GM18511 (cell line): Measurements from ENCODE around the gene MICU1.
"Not testable (repeated sequence)": the region's sequence is repeated elsewhere in the genome, so short reads cannot be mapped to it uniquely, and the experiment has no call there.

ENCODE experiments used
- ATAC-seq: cut with Tn5 transposase; IDR thresholded peaks from one replicate; pipeline ENCODE4 v1.9.1; 2021; ENCODE audit warnings: mild to moderate bottlenecking, moderate library complexity; ENCODE audit not compliant: unreplicated experiment

MICU1 gene

DNA sequence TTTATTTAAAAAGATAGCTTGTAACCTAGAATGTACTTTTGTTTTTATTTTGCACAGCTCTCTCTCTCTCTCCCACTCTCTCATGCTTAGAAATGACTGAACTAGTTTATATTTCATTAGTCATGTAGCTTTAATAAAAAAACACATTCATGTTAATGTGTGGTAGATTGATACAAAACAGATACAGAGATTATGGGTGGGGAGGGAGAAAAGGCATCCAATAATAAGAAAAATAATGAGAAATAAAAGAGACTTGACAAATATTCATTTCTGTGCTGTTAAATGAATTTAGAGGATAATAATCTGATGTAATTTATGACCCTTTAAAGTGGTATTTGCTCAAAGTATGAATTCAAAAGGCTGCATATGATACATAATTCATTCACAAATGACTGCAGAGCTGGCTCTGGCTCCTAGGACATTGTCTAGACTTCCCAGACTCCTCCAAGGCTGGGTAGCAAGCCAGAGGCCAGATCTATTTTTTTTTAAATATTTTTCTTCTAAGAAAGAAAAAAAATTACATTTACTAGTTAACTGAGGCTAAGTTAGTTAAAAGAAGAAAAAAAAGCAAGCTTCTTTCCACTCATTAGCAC, 165.5 kb downstream of the MICU1 start:
- no peak for ATAC-seq

DNA sequence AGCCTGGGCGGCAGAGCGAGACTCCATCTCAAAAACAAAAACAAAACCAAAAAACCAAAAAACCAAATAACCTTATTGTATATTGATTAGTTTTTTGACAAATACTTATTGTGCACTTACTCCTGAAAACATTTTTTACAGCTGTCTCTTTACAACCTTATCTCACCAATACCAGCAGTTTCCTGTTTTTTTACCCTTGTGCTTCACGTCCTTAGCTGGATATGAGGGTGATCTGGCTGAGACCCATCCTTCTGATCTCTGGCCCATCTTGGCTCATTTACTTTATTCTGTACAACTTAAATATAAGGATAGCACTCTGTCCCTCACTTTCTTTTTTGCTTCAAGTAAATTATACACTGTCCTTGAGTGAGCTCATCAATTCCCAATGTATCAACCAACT, 166.6 kb downstream of the MICU1 start:
- no peak for ATAC-seq

DNA sequence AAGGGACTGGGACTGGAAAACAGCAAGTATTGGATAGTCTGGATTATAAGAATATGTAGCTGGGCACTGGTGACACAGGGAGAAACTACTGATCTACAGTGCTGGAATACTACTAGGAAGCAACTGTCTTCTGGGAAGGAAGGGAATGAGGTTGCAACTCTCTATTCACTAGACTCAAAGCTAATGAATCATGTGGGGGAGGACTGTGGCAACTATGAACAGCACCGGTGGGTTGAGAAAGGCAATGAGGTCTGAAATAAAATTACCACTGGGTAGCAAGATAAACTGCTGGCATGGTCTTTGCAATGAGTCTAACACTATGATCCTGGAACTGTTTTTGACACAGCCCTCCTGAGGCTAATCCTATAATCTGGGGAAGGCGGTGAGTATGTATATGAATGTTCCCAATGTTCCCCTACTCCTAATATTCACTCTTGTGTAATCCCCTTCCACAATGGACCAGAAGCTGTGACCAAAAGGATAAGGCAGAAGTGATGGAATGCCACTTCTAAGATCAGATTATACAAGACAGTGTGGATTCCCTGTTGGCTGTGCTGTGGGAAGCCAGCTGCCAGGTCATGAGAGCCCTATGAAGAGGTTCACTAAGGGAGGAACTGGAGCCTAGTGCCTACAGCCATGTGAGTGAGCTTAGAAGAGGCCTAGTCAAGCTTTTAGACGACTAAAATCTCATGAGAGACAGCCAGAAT, 169.8 kb downstream of the MICU1 start:
- no peak for ATAC-seq

DNA sequence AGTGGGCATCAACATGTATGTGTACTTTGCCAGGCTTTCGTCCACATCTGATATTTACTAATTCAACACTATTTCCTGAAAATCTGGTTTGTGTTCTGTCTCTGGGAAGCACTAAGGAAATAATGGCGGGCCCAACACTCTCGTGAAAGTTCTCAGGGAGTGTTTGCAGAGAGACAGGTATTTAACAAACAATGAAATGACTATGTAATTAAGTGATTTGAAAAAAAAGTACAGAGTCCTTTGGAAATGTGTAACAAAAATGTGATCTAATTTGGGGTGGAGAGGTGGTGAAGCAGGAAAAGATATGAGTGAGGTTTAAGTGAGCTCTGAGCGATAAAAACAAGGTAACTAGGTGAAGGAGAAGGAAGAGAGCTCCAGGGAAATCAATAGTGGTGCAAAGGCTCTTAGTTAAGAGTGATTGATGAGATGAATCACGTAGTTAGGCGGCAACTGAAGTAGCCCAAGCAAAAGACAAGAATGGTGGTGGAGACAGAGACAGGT, 175.9 kb downstream of the MICU1 start:
- ATAC-seq: no peak

DNA sequence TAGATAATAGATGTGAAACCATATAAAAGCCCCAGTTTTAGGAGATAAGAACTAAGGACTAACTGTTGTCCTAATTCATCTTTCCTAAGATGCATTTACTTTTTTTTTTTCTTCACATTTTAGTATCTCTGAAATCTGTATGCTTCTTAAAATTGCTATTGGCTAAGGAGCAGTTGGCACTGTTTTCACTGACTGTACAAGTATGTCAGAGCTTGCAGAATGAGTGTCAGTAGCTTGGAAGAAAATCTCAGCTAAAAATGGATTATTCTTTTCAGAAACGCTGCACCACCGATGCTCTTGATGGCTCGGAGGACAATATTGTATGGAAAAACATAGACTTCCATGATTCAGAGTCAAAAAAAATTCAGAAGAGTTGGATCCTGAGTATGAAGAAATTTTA, 180.0 kb downstream of the MICU1 start:
- ATAC-seq: no peak

DNA sequence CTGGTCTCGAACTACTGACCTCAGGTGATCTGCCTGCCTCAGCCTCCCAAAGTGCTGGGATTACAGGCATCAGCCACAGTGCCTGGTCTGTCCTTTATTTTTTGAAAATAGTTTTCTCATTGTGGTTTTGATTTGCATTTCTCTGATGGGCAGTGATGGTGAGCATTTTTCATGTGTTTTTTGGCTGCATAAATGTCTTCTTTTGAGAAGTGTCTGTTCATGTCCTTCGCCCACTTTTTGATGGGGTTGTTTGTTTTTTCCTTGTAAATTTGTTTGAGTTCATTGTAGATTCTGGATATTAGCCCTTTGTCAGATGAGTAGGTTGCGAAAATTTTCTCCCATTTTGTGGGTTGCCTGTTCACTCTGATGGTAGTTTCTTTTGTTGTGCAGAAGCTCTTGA, 182.9 kb downstream of the MICU1 start:
- ATAC-seq: not testable (repeated sequence)

DNA sequence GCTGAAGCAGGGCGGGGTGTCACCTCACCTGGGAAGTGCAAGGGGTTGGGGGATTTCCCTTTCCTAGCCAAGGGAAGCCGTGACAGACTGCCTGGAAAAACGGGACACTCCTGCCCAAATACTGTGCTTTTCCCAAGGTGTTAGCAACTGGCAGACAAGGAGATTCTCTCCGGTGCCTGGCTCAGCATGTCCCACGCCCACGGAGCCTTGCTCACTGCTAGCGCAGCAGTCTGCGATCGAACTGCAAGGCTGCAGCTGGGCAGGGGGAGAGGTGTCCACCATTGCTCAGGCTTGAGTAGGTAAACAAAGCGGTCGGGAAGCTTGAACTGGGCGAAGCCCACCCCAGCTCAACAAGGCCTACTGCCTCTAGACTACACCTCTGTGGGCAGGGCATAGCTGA, 190.3 kb downstream of the MICU1 start:
- no peak for ATAC-seq

DNA sequence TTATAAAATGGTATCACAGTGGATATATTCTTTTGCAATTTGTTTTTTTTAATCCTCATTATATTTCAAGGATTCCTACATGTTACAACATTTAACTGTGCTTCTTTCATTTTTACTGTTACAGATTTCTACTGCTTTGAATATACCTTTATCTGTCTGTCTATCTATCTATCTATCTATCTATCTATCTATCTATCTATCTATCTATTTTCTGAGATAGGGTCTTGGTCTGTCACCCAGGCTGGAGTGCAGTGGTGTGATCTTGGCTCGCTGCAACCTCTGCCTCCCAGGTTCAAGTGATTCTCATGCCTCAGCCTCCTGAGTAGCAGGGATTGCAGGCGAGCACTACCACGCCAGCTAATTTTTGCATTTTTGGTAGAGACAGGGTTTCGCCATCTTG, 194.9 kb downstream of the MICU1 start:
- not testable (repeated sequence) for ATAC-seq

DNA sequence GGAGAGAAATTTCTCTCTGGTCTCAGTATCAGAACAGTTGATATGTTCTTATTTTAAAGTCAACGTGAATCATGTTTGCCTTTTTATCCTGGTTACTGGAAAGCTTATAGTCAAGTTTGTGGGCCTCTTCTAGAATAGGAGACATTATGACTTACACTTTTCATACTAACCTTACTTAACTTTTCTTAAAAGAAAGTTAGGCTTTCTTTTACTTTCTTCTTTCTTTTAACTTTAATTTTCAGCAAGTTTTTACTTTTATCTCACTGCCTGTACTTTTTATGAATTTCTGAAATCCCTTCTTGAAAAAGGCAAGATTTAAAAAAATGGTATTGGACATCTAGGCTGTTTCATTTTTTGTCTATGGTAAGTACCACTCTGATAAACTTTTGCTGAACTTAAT, 195.9 kb downstream of the MICU1 start:
- ATAC-seq: no peak

DNA sequence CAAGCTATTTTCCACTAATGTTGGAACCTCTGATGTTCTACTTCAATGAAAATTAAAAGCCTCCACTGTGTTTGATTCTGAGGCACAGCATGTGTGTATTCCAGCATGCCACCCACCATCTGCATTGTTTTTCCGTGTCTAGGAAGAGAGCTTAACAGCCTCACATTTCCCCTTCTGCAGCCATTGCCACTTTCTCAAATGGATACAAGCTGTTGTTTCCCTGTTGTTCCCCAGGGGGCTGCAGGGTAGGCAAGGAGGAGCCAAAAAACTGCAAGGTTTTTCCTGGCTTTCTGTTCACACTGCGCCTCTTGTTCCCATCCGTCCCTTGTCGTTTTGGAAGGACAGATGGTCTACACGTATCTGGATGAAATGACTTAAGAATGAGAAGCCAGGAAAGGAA, 198.9 kb downstream of the MICU1 start:
- no peak for ATAC-seq

DNA sequence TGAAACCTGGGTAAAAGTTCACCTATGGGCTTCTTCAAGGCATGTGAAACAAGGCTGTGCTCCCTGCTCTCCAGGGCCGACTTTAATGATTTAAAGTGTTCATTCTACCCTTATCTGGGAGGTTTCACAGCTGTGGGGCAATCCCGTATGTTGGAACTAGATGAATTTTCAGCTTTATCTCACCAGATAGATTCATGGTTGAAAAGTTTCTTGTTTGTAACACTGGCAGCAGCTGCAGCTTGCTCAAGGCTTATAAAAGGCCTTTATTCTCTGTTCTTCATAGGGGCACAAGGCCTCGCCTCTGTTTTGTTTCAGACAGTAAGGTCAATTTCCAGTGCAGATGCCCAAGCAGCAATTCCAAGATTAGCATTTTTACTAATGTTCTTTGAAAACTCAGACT, 200.7 kb downstream of the MICU1 start:
- ATAC-seq: no peak

DNA sequence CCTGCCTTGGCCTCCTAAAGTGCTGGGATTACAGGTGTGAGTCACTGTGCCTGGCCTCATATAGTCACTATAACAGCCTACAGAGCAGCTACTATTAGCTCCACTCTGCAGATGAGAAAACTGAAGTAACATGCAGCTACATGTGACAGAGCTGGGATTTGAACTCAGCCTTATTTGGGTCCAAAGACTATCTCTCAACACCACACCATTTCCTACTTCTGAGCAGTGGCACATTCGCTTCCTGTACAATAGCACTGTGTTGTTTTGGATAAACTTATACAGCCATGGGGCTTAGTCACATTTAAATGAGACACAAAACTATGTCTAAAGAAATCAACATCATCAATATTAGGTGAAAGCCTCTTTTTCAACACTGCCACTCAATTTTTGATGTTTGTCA, 201.3 kb downstream of the MICU1 start:
- no peak for ATAC-seq

DNA sequence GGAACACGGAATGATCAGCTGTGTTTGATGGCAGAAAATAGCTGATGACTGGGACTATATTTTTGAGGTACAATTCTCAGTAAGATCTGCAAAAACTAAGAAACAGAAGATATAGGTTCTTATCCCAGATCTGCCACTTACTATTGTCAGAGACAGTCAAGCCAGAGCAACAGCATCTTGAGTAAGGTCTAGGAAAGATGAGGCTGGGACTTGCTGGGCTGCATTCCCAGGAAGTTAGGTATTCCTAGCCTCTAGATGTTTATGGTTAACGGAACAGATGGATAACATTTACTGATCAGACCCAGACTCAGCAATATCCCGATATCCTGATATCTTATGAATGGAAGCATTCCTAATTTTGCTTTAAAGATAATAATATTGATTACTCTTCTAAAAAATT, 202.5 kb downstream of the MICU1 start:
- no peak for ATAC-seq

DNA sequence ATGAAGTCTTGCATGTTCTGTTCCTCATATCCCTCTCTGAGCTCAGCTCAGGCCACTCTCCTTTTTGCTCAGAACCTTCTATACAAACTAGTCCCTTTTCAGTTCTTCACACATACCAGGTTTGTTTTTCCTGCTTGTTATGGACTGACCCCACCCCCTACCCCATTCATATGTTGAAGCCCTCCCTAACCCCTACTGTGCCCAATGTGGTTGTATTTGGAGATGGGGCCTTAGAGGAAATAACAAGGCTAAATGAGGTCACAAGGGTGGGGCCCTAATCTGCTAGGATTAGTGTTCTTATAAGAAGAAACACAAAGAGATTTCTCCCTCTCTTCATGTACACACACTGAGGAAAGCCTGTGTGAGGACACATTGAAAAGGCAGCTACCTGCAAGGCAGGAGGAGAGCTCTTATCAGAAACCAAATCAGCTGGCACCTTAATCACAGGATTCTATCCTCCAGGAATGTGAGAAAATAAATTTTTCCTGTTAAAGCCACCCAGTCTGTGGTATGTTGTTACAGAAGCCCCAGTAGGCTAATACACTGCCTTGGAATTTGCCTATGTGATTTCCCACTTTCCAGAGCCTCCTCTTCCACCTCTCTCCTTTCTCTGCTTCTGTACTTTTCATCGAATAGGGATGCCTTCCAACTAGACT, 203.9 kb downstream of the MICU1 start:
- ATAC-seq: no peak

DNA sequence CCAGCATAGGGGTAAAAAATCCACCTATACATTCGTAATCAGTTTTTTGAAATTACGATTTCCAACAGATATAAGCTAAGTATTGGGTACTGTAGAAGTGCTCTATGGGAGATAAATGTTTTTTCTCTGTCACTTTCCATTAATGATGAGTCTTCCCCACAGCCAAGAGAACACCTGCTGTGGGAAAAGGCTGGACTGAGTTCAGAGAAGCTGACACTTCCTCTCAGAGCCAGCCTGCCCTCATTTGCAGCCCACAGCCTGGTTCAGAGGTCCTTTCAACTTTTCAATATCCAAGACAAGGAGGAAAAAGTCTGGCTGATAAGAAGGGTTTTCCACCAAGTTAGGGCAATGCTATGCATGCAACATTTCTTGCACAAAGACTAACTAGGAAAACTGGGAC, 206.6 kb downstream of the MICU1 start:
- no peak for ATAC-seq

DNA sequence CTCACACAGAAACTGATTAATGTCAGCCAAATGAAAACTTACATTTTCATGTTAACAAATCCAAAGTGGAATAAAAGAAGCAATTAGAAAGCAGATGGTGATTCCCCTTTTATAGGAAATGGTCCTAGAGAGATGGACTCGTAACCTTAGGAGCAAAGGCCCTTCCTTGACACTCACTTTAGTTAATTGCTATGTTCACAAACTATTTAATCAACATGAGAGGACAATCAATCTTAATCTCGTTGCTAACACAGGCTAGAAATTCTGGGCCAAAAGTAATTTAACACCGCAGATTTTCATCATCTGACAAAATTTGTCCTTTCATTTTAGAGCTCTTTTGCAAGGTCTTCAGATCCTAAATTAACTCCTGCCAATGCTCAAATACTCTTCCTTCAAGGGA, 207.2 kb downstream of the MICU1 start:
- ATAC-seq: no peak

DNA sequence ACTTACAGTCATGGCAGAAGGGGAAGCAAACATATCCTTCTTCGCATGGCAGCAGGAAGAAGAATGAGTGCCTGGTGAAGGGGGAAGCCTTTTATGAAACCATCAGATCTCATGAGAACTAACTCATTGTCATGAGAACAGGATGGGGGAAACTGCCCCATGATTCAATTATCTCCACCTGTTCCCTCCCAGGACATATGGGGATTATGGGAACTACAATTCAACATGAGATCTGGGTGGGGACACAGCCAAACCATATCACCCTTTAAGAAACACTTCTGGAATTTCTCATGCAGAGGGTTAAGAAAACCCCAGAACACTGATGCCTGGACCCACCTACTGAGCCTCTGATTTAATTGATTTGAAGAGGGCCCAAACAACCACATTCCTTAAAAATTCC, 207.9 kb downstream of the MICU1 start:
- no peak for ATAC-seq

DNA sequence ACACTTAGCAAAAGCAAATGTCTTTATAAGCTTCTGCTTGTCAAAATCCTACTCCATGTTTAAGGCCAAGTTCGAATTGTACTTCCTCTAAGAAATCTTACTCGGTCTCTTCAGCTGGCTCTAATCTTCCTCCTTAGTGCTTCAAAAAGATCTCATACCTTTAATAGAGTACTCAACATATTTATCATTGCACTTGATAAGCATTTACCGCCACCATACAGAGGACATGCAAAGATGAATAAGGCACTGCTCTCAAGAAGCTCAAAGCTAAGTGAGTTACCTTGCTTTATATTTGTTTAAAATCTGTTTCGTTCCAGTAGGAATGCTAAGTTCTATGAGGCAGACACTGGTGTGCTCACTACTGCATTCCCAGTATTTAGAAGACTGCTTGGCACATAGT, 209.2 kb downstream of the MICU1 start:
- ATAC-seq: no peak

DNA sequence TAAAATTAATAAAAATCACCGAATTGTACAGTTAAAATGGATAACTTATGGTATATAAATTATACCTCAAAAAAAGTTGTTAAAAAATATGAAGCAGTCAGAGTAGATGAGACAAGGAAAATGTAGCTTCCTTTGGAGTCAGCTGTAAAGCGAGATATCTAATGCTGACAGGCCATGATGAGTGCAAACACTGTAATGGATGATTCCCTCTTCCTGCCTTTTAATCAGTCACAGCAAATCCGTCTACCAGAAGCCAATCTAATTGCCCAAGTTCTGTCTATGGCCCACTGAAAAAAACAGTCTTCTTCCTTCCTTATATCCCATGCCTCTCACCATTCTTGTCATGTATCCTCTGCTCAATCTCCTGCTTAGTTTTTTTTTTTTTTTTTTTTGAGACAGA, 211.2 kb downstream of the MICU1 start:
- ATAC-seq: no peak

DNA sequence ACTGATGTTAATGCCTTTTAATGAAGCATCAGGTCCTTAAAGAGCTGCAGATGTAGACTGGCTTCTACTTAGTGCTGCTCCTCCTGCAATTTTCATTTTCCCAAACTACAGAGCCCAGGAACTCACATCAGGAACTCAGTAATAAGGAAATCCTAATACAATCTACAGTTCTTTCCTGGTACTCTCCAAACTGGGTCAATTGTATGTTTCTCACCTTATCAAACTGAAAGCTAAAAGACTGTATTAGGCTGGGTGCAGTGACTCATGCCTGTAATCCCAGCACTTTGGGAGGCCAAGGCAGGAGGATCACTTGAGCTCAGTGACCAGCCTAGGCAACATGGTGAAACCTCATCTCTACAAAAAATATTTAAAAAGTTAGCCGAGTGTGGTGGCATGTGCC, 216.7 kb downstream of the MICU1 start:
- no peak for ATAC-seq

DNA sequence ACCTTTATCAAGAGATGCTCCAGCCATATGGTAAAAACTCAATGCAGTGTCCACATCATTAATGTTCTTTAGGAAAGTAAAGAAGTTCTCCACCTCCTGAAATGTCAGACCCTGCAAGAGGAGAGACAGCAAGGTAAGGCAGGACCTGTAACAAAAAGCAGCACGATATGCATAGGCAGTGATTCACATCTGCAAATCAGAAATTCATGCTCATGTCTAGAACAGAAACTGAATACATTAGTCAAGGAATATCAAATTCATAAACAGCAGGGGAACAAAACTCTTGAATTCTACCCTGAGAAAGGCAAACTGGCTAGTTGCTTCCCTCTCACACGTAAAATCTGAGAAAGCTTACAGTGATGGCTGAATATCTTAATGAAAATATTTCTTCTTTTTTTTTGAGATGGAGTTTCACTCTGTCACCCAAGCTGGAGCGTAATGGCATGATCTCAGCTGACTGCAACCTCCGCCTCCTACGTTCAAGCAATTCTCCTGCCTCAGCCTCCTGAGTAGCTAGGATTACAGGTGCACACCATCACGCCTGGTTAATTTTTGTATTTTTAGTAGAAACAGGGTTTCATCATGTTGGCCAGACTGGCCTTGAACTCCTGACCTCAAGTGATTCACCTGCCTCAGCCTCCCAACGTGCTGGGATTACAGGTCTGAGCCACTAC, 217.8 kb downstream of the MICU1 start:
- ATAC-seq: no peak

DNA sequence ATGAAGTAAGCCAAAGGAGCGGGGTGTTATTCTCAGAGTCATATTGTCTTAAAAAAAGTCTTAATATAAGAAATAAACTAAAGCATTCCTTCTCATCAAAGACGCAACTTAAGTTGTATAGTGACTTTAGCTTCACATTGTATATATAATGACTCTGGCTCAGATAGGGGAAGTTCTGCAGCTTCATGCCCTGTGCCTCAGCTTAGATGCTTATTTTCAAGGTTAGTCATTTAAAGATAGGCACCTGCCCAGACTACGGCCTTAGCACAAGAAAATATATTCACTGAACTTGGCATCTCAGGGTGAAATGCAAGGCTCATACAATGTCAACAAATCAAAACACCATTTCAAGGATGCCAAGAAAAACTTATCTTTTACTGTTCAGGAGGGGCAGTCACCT, 218.4 kb downstream of the MICU1 start:
- no peak for ATAC-seq
